KMS-11 (cell line): ENCODE results near the gene THAP4.

Experiments
- H2AFZ ChIP-seq: fragments of 200-600 bp; sonication (generic); 2 replicates; pipeline ENCODE4 v1.6.1; 2016; ENCODE audit warnings: antibody characterized with exemption, mixed run types, low read depth
- H3K27ac ChIP-seq: fragments of 200-600 bp; sonication (generic); 2 replicates; pipeline ENCODE4 v1.6.1; 2016; ENCODE audit warnings: mild to moderate bottlenecking, mixed run types
- H3K27me3 ChIP-seq: fragments of 200-600 bp; sonication (generic); 2 replicates; pipeline ENCODE4 v1.6.1; 2017; ENCODE audit warnings: mild to moderate bottlenecking, low read depth, mixed run types, moderate library complexity; ENCODE audit not compliant: insufficient read depth
- H3K36me3 ChIP-seq: fragments of 200-600 bp; sonication (generic); 2 replicates; pipeline ENCODE4 v1.6.1; 2017; ENCODE audit warnings: mild to moderate bottlenecking, mixed run types; ENCODE audit not compliant: insufficient read depth
- H3K4me1 ChIP-seq: fragments of 200-600 bp; sonication (generic); 2 replicates; pipeline ENCODE4 v1.6.1; 2016; ENCODE audit warnings: mild to moderate bottlenecking, low read depth, mixed run types; ENCODE audit not compliant: poor library complexity, severe bottlenecking
- H3K4me2 ChIP-seq: fragments of 200-600 bp; sonication (generic); 2 replicates; pipeline ENCODE4 v1.7.0; 2016; ENCODE audit warnings: mild to moderate bottlenecking, mixed run types
- H3K4me3 ChIP-seq: fragments of 200-600 bp; sonication (generic); IDR thresholded peaks from 2 replicates; pipeline ENCODE4 v1.6.1; 2017; ENCODE audit warnings: low read depth, low read length, mixed read lengths; ENCODE audit not compliant: insufficient read depth
- H3K79me2 ChIP-seq: fragments of 200-600 bp; sonication (generic); 2 replicates; pipeline ENCODE4 v1.6.1; 2016; ENCODE audit warnings: low read depth, mixed run types; ENCODE audit not compliant: insufficient read depth
- H3K9ac ChIP-seq: fragments of 200-600 bp; sonication (generic); 2 replicates; pipeline ENCODE4 v1.6.1; 2016; ENCODE audit warnings: mild to moderate bottlenecking, mixed run types
- H4K20me1 ChIP-seq: fragments of 200-600 bp; sonication (generic); 2 replicates; pipeline ENCODE4 v1.6.1; 2016; ENCODE audit warnings: mild to moderate bottlenecking, mixed run types; ENCODE audit not compliant: insufficient read depth
- TF ChIP-seq, protein P1 (sequence below): fragments of 200-600 bp; sonication (generic); conservative IDR thresholded peaks from 2 replicates; pipeline ENCODE4 v1.6.1; 2017; ENCODE audit warnings: low read depth, mild to moderate bottlenecking, antibody characterized with exemption, low read length, moderate library complexity, mixed read lengths

The THAP4 gene

DNA sequence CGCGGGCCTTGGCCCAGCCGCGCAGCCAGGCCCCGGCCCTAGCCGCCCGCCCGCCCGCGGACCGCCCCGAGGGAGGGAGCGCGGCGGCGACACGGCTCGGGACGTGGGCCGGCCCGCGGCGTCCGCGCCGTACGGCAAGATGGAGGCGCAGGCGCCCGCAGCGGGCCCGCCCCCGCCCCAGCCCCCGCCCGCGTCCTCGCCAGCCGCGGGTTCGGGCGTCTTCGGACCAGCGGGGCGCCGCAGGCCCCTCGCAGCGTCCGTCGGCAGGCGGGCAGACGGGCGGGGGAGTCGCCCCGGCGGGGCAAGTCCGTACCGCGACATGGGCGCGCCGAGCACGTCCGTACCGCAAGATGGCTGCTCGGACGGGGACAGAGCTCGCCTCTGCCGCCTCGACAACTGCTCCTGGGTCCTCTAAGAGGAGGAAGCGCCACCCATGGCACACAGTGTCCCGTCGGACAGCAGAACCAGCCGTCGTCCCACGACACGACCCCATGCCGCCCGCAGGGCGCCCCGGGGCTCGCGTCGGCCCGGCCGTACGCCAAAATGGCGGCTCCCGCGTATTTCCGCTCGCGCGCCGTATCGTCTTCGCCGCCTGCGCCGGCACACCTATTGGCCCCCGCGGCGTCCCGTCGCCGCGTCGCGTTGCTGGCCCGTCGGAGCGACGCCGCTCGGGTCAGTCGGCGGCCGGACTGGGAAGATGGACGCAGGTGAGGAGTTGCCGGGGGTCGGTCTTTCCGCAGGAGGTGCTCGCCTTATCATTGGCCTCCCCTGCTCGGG lies at the start of gene THAP4, which contains the start of gene ATG4B:
Gene THAP4 (minus strand): TSS at position 141 of the 777 bp plus-strand sequence. CDS start 141 bp downstream, outside the sequence.
Gene ATG4B (plus strand): TSS at position 676 of the 777 bp plus-strand sequence. CDS start 22 bp downstream, at position 698.
- peaks cover 8% of the 10 kb centered on the region; the same call in 1 of the 2 replicates for H4K20me1 ChIP-seq
- peak within 1 kb of the TSS; percentile 79 for H3K27ac ChIP-seq

GRCh38 chr2:241686324-241686649 lies 49.3 kb upstream of the THAP4 start:
- Histone ChIP-seq H3K4me1 (peaks cover 20% of the 10 kb centered on the region), H4K20me1 (no peaks in the 10 kb centered on the region), H3K4me3 (peak overlapping the region; percentile 74), H3K27me3 (no peaks in the 10 kb centered on the region), H3K79me2 (peaks cover 39% of the 10 kb centered on the region), H3K36me3 (no peaks in the 10 kb centered on the region), H3K9ac (peak overlapping the region; percentile 98), H2AFZ (peak overlapping the region; percentile 63; the same call in 1 of the 2 replicates), H3K27ac (peak overlapping the region; percentile 89), H3K4me2 (peak overlapping the region; percentile 83)
- TF ChIP-seq, protein P1, sequence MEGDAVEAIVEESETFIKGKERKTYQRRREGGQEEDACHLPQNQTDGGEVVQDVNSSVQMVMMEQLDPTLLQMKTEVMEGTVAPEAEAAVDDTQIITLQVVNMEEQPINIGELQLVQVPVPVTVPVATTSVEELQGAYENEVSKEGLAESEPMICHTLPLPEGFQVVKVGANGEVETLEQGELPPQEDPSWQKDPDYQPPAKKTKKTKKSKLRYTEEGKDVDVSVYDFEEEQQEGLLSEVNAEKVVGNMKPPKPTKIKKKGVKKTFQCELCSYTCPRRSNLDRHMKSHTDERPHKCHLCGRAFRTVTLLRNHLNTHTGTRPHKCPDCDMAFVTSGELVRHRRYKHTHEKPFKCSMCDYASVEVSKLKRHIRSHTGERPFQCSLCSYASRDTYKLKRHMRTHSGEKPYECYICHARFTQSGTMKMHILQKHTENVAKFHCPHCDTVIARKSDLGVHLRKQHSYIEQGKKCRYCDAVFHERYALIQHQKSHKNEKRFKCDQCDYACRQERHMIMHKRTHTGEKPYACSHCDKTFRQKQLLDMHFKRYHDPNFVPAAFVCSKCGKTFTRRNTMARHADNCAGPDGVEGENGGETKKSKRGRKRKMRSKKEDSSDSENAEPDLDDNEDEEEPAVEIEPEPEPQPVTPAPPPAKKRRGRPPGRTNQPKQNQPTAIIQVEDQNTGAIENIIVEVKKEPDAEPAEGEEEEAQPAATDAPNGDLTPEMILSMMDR, result no peak

More for the DNA sequence above, at the start of gene THAP4, which contains the start of gene ATG4B:
- Histone ChIP-seq H3K4me3 (peak within 1 kb of the TSS; percentile 92), H3K79me2 (peaks cover 68% of the 10 kb centered on the region), H3K9ac (peak within 1 kb of the TSS; percentile 91), H3K4me1 (peaks cover 25% of the 10 kb centered on the region), H3K4me2 (peak within 1 kb of the TSS; percentile 78), H2AFZ (peak within 1 kb of the TSS; percentile 83), H3K36me3 (no peaks in the 10 kb centered on the region; the same call in 1 of the 2 replicates), H3K27me3 (no peaks in the 10 kb centered on the region)
- TF ChIP-seq, protein P1, result no peak

GRCh38 chr2:241680827-241681599 lies 44.1 kb upstream of the THAP4 start:
- H2AFZ ChIP-seq, result no peak overlapping the region
- no peaks in the 10 kb centered on the region for H3K27me3 ChIP-seq
- H3K4me2 ChIP-seq, result no peak overlapping the region
- H3K9ac ChIP-seq, result no peak overlapping the region
- H3K27ac ChIP-seq, result no peak overlapping the region
- H3K4me3 ChIP-seq, result no peak overlapping the region
- TF ChIP-seq, protein P1, result no peak
- H4K20me1 ChIP-seq, result no peaks in the 10 kb centered on the region
- peaks cover 21% of the 10 kb centered on the region for H3K79me2 ChIP-seq
- peaks cover 9% of the 10 kb centered on the region for H3K4me1 ChIP-seq
- H3K36me3 ChIP-seq, result no peaks in the 10 kb centered on the region

- Histone ChIP-seq H3K4me3 (no peak overlapping the region), H3K4me1 (no peaks in the 10 kb centered on the region), H3K4me2 (no peak overlapping the region), H4K20me1 (no peaks in the 10 kb centered on the region), H2AFZ (no peak overlapping the region), H3K79me2 (peaks cover 11% of the 10 kb centered on the region), H3K9ac (no peak overlapping the region), H3K36me3 (no peaks in the 10 kb centered on the region), H3K27ac (no peak overlapping the region), H3K27me3 (no peaks in the 10 kb centered on the region)
- TF ChIP-seq, protein P1, result no peak
Observed at GRCh38 chr2:241680044-241680443, 43.1 kb upstream of the THAP4 start.
